ENCODE data around the gene RAB3A. TPM values are rescaled to one million over a fixed set of nuclear protein-coding genes. Genes with fewer than 3 reads are reported as not detected.

Gene RAB3A
- total RNA-seq, 2 experiments from 2014 or later: 4.9 to 8.6 TPM

GRCh38 chr19:18233224-18233825 is 29.5 kb upstream of the RAB3A start:
- peak; percentile 37 for DNase-seq (ENCODE audit: low spot score)
- Histone ChIP-seq H3K4me3 (ENCODE audit: low read depth, low read length, poor library complexity, severe bottlenecking) (no peak overlapping the region), H3K9me2 (ENCODE audit: insufficient read depth, low read length) (no peaks in the 10 kb centered on the region), H3K79me2 (ENCODE audit: insufficient read depth, low read depth, low read length) (no peaks in the 10 kb centered on the region), H4K20me1 (ENCODE audit: insufficient read depth, low read length) (no peaks in the 10 kb centered on the region), H3K4me1 (ENCODE audit: insufficient read depth, low read length, poor library complexity, severe bottlenecking) (peaks cover 29% of the 10 kb centered on the region), H2AFZ (ENCODE audit: low read length) (no peak overlapping the region), H3K36me3 (ENCODE audit: insufficient read depth, low read length) (no peaks in the 10 kb centered on the region), H3K9me3 (ENCODE audit: low read length) (no peaks in the 10 kb centered on the region), H3K27ac (ENCODE audit: low read depth, low read length, poor library complexity, severe bottlenecking) (no peak overlapping the region), H3K4me2 (ENCODE audit: low read length) (no peak overlapping the region)
- BruUV-seq (replicated peaks): no TSS peak
- ChIA-PET CTCF (ENCODE audit: unreplicated experiment) (no interaction called here), POLR2A (no interaction called here)
- intact Hi-C loops (cut with micrococcal nuclease; ENCODE audit: unreplicated experiment): no loop called here
- TF ChIP-seq CTCF (conservative IDR thresholded peaks at IDR 0.05; ENCODE audit: low read length) (no peak), EZH2phosphoT487 (IDR thresholded peaks at IDR 0.05; ENCODE audit: borderline replicate concordance, low read depth, low read length) (no peak)

GRCh38 chr19:18232540-18233223 is 28.8 kb upstream of the RAB3A start:
- Histone ChIP-seq H3K9me3 (ENCODE audit: low read length) (no peaks in the 10 kb centered on the region), H3K9me2 (ENCODE audit: insufficient read depth, low read length) (no peaks in the 10 kb centered on the region), H3K36me3 (ENCODE audit: insufficient read depth, low read length) (no peaks in the 10 kb centered on the region), H3K4me1 (ENCODE audit: insufficient read depth, low read length, poor library complexity, severe bottlenecking) (peaks cover 36% of the 10 kb centered on the region), H3K27ac (ENCODE audit: low read depth, low read length, poor library complexity, severe bottlenecking) (no peak overlapping the region), H4K20me1 (ENCODE audit: insufficient read depth, low read length) (no peaks in the 10 kb centered on the region), H2AFZ (ENCODE audit: low read length) (0 out of 2 replicates have a peak overlapping the region, but pooled peaks have one; percentile 6), H3K79me2 (ENCODE audit: insufficient read depth, low read depth, low read length) (no peaks in the 10 kb centered on the region), H3K4me2 (ENCODE audit: low read length) (peak overlapping the region; percentile 64), H3K4me3 (ENCODE audit: low read depth, low read length, poor library complexity, severe bottlenecking) (no peak overlapping the region)
- ChIA-PET POLR2A (no interaction called here), CTCF (ENCODE audit: unreplicated experiment) (no interaction called here)
- TF ChIP-seq EZH2phosphoT487 (IDR thresholded peaks at IDR 0.05; ENCODE audit: borderline replicate concordance, low read depth, low read length) (no peak), CTCF (conservative IDR thresholded peaks at IDR 0.05; ENCODE audit: low read length) (no peak)
- no TSS peak for BruUV-seq (replicated peaks)
- intact Hi-C loops (cut with micrococcal nuclease; ENCODE audit: unreplicated experiment): no loop called here
- no peak for DNase-seq (ENCODE audit: low spot score)

- ChIA-PET CTCF (ENCODE audit: unreplicated experiment) (interaction anchor here (0.6 to 0.8 kb wide), 4 partner anchors 21 to 156 kb away, joined by 3 to 4 read pairs (median 3); no protein-coding TSS in a partner anchor), POLR2A (no interaction called here)
- no peak for TF ChIP-seq CTCF (conservative IDR thresholded peaks at IDR 0.05; ENCODE audit: low read length)
- no peak for TF ChIP-seq EZH2phosphoT487 (IDR thresholded peaks at IDR 0.05; ENCODE audit: borderline replicate concordance, low read depth, low read length)
- Histone ChIP-seq H3K27ac (ENCODE audit: low read depth, low read length, poor library complexity, severe bottlenecking) (peak overlapping the region; percentile 19), H3K79me2 (ENCODE audit: insufficient read depth, low read depth, low read length) (no peaks in the 10 kb centered on the region), H3K4me2 (ENCODE audit: low read length) (peak overlapping the region; percentile 64), H2AFZ (ENCODE audit: low read length) (0 out of 2 replicates have a peak overlapping the region, but pooled peaks have one; percentile 6), H3K9me2 (ENCODE audit: insufficient read depth, low read length) (no peaks in the 10 kb centered on the region), H4K20me1 (ENCODE audit: insufficient read depth, low read length) (no peaks in the 10 kb centered on the region), H3K36me3 (ENCODE audit: insufficient read depth, low read length) (no peaks in the 10 kb centered on the region), H3K4me3 (ENCODE audit: low read depth, low read length, poor library complexity, severe bottlenecking) (peak overlapping the region; percentile 39), H3K4me1 (ENCODE audit: insufficient read depth, low read length, poor library complexity, severe bottlenecking) (peaks cover 45% of the 10 kb centered on the region), H3K9me3 (ENCODE audit: low read length) (no peaks in the 10 kb centered on the region)
- peak; percentile 84 for DNase-seq (ENCODE audit: low spot score)
- BruUV-seq (replicated peaks): no TSS peak
- intact Hi-C loops (cut with micrococcal nuclease; ENCODE audit: unreplicated experiment): no loop called here
These were observed 27.9 kb upstream of the RAB3A start for GRCh38 chr19:18231775-18232174.
